Adipocyte (in vitro differentiated cells): ENCODE results near the gene LRMDA.

Experiments used
- DNase-seq: peaks from one replicate; pipeline ENCODE4 v3.0.0-alpha.2; 2015; ENCODE audit warnings: low read depth
- H3K27me3 ChIP-seq: replicated peaks from 2 replicates; pipeline ENCODE4 v1.7.0; 2013; ENCODE audit warnings: mild to moderate bottlenecking, low read length, moderate library complexity; ENCODE audit not compliant: control insufficient read depth, insufficient read depth
- H3K36me3 ChIP-seq: 2 replicates; pipeline ENCODE4 v1.7.0; 2013; ENCODE audit warnings: low read length, mild to moderate bottlenecking, moderate library complexity; ENCODE audit not compliant: control insufficient read depth, insufficient read depth, severe bottlenecking
- H3K4me1 ChIP-seq: 2 replicates; pipeline ENCODE4 v1.7.0; 2013; ENCODE audit warnings: mild to moderate bottlenecking, low read length, moderate library complexity; ENCODE audit not compliant: control insufficient read depth, insufficient read depth
- H3K4me3 ChIP-seq: 2 replicates; pipeline ENCODE4 v1.7.0; 2013; ENCODE audit warnings: mild to moderate bottlenecking, low read length, moderate library complexity
- H3K9ac ChIP-seq: 2 replicates; pipeline ENCODE4 v1.7.0; 2013; ENCODE audit warnings: mild to moderate bottlenecking, low read length, moderate library complexity
- H3K9me3 ChIP-seq: 2 replicates; pipeline ENCODE4 v1.7.0; 2013; ENCODE audit warnings: mild to moderate bottlenecking, low read length, moderate library complexity; ENCODE audit not compliant: control insufficient read depth

LRMDA gene

DNA sequence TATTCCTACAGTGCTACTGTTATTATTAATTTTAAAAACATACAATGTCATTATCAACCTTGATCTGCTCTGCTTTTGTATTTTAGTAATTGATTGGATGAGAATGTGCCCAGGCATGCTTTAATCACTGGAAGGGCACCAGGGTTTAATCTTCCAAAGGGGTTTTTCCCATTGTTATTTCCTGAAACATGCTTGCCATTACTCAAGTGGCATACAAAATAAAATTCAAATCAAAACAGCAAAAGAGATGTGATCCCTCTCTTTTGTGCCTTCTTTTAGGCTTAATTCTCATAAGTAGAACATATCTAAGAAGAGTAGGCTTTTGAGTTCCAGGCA is 963.3 kb downstream of the LRMDA start:
- Histone ChIP-seq H3K9me3 (no peaks in the 10 kb centered on the region), H3K9ac (no peak overlapping the region), H3K4me1 (peaks cover 19% of the 10 kb centered on the region), H3K4me3 (no peak overlapping the region), H3K27me3 (no peaks in the 10 kb centered on the region), H3K36me3 (no peaks in the 10 kb centered on the region)
- no peak for DNase-seq

DNA sequence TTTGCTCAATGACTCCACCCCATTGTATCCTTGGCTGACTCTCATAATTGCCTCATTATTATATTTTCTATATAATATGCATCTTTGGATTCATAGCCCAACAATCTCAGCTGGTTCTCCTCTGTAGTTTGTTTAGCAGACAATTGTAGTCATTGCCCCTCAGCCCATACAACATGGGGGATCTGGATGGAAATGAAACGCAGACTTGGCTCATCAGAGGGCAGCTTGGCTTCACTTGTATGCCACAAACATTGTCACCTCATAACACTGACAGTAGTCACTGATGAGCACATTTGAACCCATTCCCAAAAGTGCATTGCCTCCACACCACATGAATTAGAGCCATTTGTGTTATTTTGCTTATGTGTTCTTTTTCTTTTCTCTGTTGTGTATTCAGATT is 963.8 kb downstream of the LRMDA start:
- H3K4me3 ChIP-seq, result no peak overlapping the region
- H3K27me3 ChIP-seq, result no peaks in the 10 kb centered on the region
- no peaks in the 10 kb centered on the region for H3K9me3 ChIP-seq
- DNase-seq, result no peak
- no peak overlapping the region for H3K9ac ChIP-seq
- no peaks in the 10 kb centered on the region for H3K36me3 ChIP-seq
- peaks cover 19% of the 10 kb centered on the region for H3K4me1 ChIP-seq

DNA sequence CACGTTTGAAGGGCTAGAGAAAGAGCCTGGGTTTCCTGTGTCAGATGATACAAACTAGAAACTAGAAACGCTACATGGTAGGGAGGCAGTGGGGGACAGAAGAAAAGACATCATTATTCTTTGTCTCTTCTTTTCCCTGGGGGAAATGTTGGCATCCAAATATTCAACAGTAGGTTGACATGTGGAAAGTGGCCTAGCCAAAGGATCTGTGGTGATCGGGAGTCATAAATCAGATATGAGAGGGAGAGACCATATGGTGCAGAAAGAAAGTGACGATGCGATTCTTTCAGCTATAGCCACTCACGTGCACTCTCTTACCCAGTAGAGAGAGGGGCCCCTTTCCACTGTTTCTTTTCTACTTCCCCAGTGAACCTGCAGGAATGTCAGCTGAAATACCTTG is 964.7 kb downstream of the LRMDA start:
- Histone ChIP-seq H3K4me3 (no peak overlapping the region), H3K27me3 (no peaks in the 10 kb centered on the region), H3K4me1 (peaks cover 19% of the 10 kb centered on the region), H3K9ac (no peak overlapping the region), H3K36me3 (no peaks in the 10 kb centered on the region), H3K9me3 (no peaks in the 10 kb centered on the region)
- DNase-seq, result no peak

DNA sequence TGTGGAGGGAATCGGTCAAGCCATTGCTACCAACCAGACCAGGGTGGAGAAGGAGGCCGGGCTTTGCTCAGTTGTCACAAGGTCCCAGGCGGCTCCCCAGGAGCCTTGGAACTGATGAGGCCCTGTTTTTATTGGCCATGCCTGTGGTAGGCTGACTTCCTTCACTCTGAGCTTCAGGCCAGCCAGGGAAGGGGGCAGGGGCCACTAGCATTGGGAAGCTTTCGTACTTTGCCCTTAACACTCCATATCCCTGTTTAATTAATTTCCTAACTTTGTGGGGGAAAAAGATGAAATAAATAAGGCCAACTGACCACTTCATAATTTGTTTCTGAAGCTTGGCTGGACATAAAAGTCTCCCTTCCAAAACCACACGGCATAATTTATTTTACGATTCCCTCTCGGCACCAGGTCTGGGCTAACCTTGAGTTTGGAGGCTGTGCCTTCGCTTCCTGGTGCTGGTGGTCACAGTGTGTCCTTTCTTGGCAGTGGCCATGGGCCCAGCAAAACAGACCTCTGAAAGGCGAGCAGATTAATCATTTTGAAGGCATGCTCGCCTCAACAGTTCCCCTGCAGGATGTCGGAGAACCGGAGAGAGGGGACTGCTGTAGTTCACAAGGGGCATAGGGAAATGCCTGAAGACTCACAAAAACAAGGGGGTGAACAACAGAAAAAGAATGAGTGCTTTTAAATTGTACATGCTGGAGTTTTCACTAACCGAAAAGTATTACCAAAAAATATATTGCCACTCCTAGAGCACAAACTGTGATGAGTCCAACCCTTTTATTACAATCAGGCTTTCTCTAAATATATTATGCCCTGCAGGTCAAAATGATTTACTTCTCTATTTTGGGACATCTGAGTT is 966.0 kb downstream of the LRMDA start:
- H3K4me1 ChIP-seq, result peaks cover 19% of the 10 kb centered on the region
- no peak overlapping the region for H3K9ac ChIP-seq
- H3K9me3 ChIP-seq, result no peaks in the 10 kb centered on the region
- H3K4me3 ChIP-seq, result no peak overlapping the region
- H3K27me3 ChIP-seq, result no peaks in the 10 kb centered on the region
- DNase-seq, result peak; percentile 30
- no peaks in the 10 kb centered on the region for H3K36me3 ChIP-seq

DNA sequence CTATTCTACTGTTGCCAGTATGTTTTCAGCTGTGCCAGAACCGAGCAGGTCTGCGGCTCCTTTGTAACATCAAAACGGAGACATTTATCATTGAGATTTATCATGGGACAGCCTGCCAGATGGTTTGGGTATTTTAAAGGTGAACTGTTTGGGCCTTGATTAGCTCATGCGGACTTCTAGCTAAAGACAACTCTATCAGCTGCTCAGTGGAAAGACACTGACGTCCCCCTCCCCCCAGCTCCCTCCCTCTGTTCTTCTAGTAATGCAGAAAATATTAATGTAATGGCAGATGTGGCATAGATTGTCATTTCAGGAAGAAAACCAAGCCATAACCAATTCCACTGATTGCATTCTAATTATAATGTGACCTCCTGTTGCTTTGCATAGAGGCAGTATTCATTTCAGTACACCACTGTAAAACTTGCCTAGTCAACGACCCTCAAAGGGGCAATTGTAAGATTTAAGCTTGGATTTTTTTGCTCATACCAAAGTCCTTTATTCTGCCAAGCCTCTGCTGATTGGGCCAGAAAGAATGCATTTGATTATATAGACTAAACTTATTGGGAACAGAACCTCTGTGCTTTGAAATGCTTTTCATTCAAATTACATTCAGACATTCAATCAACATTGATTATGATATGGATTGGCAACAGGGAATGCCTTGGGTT is 966.8 kb downstream of the LRMDA start:
- no peaks in the 10 kb centered on the region for H3K9me3 ChIP-seq
- DNase-seq, result no peak
- no peak overlapping the region for H3K4me3 ChIP-seq
- peaks cover 19% of the 10 kb centered on the region for H3K4me1 ChIP-seq
- H3K9ac ChIP-seq, result no peak overlapping the region
- H3K36me3 ChIP-seq, result no peaks in the 10 kb centered on the region
- H3K27me3 ChIP-seq, result no peaks in the 10 kb centered on the region

DNA sequence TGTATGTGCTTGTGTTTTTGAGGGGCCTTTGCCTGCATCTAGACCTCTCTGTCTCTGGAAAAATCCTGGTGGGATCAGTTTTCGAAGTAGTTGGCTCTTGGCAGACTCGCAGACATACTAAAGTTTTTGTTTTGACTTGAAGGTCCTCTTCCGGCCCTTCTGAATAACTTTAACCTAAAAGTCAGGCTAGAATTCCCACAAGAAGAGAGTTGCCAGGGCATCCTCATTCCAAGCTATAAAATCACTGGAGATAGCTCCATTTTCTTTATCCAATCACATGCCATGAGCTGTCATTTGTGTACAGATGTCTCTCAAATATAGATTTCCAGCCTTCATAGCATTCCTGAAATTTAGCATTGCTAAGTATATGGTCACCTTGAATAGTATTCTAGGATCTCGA is 967.8 kb downstream of the LRMDA start:
- no peaks in the 10 kb centered on the region for H3K27me3 ChIP-seq
- H3K9me3 ChIP-seq, result no peaks in the 10 kb centered on the region
- H3K4me1 ChIP-seq, result peaks cover 23% of the 10 kb centered on the region
- H3K36me3 ChIP-seq, result no peaks in the 10 kb centered on the region
- no peak overlapping the region for H3K9ac ChIP-seq
- no peak for DNase-seq
- no peak overlapping the region for H3K4me3 ChIP-seq

DNA sequence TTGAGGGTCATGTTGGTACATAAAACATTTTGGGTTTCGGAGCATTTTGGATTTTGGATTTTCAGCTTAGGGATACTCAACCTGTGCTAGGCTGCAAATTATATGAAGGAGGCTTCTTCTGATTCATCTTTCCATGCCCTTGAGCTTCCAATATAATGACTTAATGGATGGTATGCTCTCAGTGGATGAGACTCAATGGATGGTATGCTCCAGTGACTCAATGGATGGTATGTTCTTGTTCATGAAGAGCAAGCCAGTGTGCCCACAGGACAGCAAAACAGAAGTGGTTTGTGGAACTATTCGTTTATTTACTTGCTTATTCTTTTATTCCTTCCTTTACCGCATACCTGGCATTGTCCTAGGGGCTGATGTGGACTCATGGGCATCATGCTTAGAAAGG is 969.6 kb downstream of the LRMDA start:
- peak; percentile 29 for DNase-seq
- Histone ChIP-seq H3K36me3 (no peaks in the 10 kb centered on the region), H3K9me3 (peaks cover 5% of the 10 kb centered on the region), H3K4me3 (no peak overlapping the region), H3K4me1 (peaks cover 16% of the 10 kb centered on the region), H3K9ac (no peak overlapping the region), H3K27me3 (no peaks in the 10 kb centered on the region)

DNA sequence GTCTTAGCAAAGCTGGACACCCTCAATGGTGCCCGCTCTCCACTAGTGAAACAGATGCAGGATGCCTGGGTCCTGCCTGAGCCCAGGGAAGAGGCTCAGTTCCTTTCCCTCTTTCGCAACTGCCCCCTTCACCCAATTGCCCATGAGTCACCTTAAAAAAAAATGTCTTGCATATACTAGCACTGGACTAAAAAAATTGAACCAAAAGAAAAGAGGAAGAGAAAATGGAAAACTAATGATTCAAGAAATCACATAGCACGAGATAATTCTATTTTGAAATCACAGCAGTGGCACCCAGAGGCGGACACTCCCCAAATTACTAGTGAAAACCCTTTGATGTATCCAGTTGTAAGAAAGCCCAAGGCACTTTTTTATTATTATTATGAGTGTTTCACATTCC is 972.5 kb downstream of the LRMDA start:
- DNase-seq, result peak; percentile 73
- Histone ChIP-seq H3K9me3 (peaks cover 5% of the 10 kb centered on the region), H3K36me3 (no peaks in the 10 kb centered on the region), H3K4me1 (peaks cover 13% of the 10 kb centered on the region), H3K9ac (peak overlapping the region; percentile 53), H3K27me3 (no peaks in the 10 kb centered on the region), H3K4me3 (no peak overlapping the region)

DNA sequence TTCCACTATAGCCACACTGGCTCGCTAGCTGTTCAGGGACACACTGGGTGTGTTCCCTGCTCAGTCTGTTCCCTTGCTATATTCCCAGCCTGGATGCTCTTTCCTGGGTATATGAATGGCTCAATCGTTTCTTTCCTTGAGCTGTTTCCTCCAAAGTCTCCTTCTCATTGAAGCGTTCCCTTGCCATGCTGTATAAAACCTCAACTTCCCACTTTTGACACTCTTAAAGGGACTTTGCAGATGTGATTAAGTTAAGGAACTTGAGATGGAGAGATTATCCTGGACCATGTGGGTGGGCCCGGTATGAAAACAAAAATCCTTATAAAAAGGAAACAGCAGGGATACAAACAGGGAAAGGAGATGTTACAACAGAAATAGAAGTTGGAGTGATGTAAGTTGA is 973.1 kb downstream of the LRMDA start:
- peaks cover 13% of the 10 kb centered on the region for H3K4me1 ChIP-seq
- H3K9ac ChIP-seq, result peak overlapping the region; percentile 53
- peaks cover 5% of the 10 kb centered on the region for H3K9me3 ChIP-seq
- no peak for DNase-seq
- H3K36me3 ChIP-seq, result no peaks in the 10 kb centered on the region
- no peaks in the 10 kb centered on the region for H3K27me3 ChIP-seq
- peak overlapping the region; percentile 26 for H3K4me3 ChIP-seq

DNA sequence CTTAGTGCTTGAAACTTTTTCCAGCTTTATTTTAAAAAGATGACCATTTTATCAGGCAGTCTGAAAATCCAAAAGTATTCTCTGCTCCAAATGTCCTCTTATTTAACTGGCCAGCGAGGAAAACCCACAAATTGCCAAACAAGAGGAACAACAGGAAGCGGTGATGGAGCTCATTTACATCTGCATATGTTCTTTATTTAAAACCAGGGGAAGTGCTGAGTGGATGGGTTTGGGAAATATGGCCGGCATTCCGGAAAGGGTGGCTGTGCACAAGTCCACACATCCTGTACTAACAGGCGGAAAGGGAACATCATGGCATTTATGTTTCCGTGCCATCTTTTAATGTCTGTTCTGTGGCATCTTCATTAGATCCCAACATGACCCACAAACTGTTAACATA is 974.5 kb downstream of the LRMDA start:
- Histone ChIP-seq H3K4me3 (no peak overlapping the region), H3K9me3 (peaks cover 5% of the 10 kb centered on the region), H3K4me1 (peaks cover 16% of the 10 kb centered on the region), H3K36me3 (no peaks in the 10 kb centered on the region), H3K9ac (no peak overlapping the region), H3K27me3 (no peaks in the 10 kb centered on the region)
- DNase-seq, result no peak

DNA sequence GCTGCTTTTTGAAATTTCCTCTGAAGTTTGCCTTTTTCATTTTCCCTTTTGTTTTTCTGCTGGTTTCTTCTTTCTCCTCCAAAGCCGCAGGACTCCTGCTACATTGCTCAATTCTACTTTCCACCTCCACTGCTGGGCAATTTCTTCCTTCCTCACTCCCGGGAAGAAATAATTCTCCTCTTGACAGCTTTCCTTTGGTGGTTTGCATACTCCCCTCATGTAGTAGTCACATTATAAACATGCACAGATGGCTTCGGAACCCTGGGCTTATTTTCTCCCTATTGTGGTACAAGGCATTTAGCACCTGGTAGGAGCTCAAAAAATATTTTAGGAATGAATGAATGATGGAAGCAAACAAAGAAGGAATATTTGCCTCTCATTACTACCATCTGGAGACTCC is 977.2 kb downstream of the LRMDA start:
- peaks cover 34% of the 10 kb centered on the region for H3K4me1 ChIP-seq
- H3K9me3 ChIP-seq, result peaks cover 8% of the 10 kb centered on the region
- H3K9ac ChIP-seq, result no peak overlapping the region
- no peaks in the 10 kb centered on the region for H3K36me3 ChIP-seq
- H3K27me3 ChIP-seq, result no peaks in the 10 kb centered on the region
- no peak overlapping the region for H3K4me3 ChIP-seq
- DNase-seq, result no peak
